B cell (primary cell): ENCODE measurements around the gene RGS7. TPM values are rescaled to one million over a fixed set of nuclear protein-coding genes. Genes with fewer than 3 reads are reported as not detected.

Experiments
- ATAC-seq: fragments of 200-7000 bp; cut with Tn5 transposase; one replicate; pipeline ENCODE4 v1.10.0; 2021; ENCODE audit warnings: low read depth, mild to moderate bottlenecking, moderate number of reproducible peaks, moderate library complexity
- CTCF ChIA-PET: fragments of 350-600 bp; sonication (Branson Sonifier 250); formaldehyde crosslinking; loops from one replicate; lab custom pipeline; 2021; ENCODE audit warnings: antibody characterized with exemption, inconsistent platforms; lab: Charles Lee
- POLR2A ChIA-PET: fragments of 350-600 bp; sonication (Branson Sonifier 250); formaldehyde crosslinking; loops from one replicate; lab custom pipeline; 2021; ENCODE audit warnings: antibody characterized with exemption; lab: Charles Lee
- DNase-seq: peaks from one replicate; pipeline ENCODE4 v3.0.0; 2013
- H2AFZ ChIP-seq: 2 replicates; pipeline ENCODE4 v1.6.1; 2012; ENCODE audit warnings: mild to moderate bottlenecking, low read depth, low read length; ENCODE audit not compliant: insufficient read depth, poor library complexity, severe bottlenecking
- H3K27ac ChIP-seq, 2 donors: 1 replicate in 1 of 2; 2 replicates in 1 of 2; pipeline ENCODE4 v1.5.1; 2012 to 2013; ENCODE audit warnings: low read length in 2 of 2, mild to moderate bottlenecking in 2 of 2, moderate library complexity in 1 of 2
- H3K27me3 ChIP-seq, 4 experiments: fragments of 200-600 bp in 1 of 4; sonication (generic) in 1 of 4; replicated peaks in 1 of 4; 1 replicate in 2 of 4; 2 replicates in 2 of 4; pipeline versions ENCODE4 v1.6.1 to v1.7.0; 2013 to 2016; ENCODE audit warnings: low read length in 3 of 4, mild to moderate bottlenecking in 2 of 4, mixed read lengths in 1 of 4, moderate library complexity in 1 of 4; ENCODE audit not compliant: insufficient read depth in 4 of 4, control insufficient read depth in 3 of 4; ENCODE audit errors: control extremely low read depth in 1 of 4
- H3K36me3 ChIP-seq, 2 experiments: replicated peaks in 1 of 2; 1 replicate in 1 of 2; 2 replicates in 1 of 2; pipeline versions ENCODE4 v1.6.1 to v1.7.1; 2013; ENCODE audit warnings: low read length in 1 of 2; ENCODE audit not compliant: insufficient read depth in 2 of 2, control insufficient read depth in 1 of 2; ENCODE audit errors: control extremely low read depth in 1 of 2, extremely low read depth in 1 of 2
- H3K4me1 ChIP-seq, 2 donors: fragments of 200-600 bp in 1 of 2; sonication (generic) in 1 of 2; 1 replicate in 1 of 2; 2 replicates in 1 of 2; pipeline versions ENCODE4 v1.5.1 to v1.6.1; 2013 to 2017; ENCODE audit warnings: low read length in 2 of 2; ENCODE audit not compliant: control insufficient read depth in 2 of 2, insufficient read depth in 2 of 2
- H3K4me2 ChIP-seq: replicated peaks from 2 replicates; pipeline ENCODE3; 2012; ENCODE audit warnings: mild to moderate bottlenecking, low read depth, low read length; ENCODE audit not compliant: poor library complexity, severe bottlenecking
- H3K4me3 ChIP-seq, 5 experiments: fragments of 200-600 bp in 1 of 5; sonication (generic) in 1 of 5; 1 replicate in 3 of 5; 2 replicates in 2 of 5; pipeline versions ENCODE4 v1.5.1 to v1.7.0; 2011 to 2016; ENCODE audit warnings: low read length in 4 of 5, mild to moderate bottlenecking in 4 of 5, low read depth in 2 of 5, control low read depth in 1 of 5, moderate library complexity in 1 of 5; ENCODE audit not compliant: insufficient read depth in 1 of 5; ENCODE audit errors: control extremely low read depth in 1 of 5, extremely low read depth in 1 of 5
- H3K79me2 ChIP-seq: fragments of 200-600 bp; sonication (generic); one replicate; pipeline ENCODE4 v1.6.0; 2016; ENCODE audit warnings: low read length; ENCODE audit not compliant: control insufficient read depth, insufficient read depth
- H3K9ac ChIP-seq: fragments of 200-600 bp; sonication (generic); 2 replicates; pipeline ENCODE4 v1.6.1; 2017; ENCODE audit warnings: mild to moderate bottlenecking, low read length, moderate library complexity
- H3K9me3 ChIP-seq, 3 donors: one replicate each; pipeline versions ENCODE4 v1.6.1 to v1.7.1; 2013; ENCODE audit warnings: low read length in 2 of 3; ENCODE audit not compliant: control insufficient read depth in 2 of 3, insufficient read depth in 1 of 3; ENCODE audit errors: control extremely low read depth in 1 of 3
- H4K20me1 ChIP-seq: 2 replicates; pipeline ENCODE4 v1.6.0; 2012; ENCODE audit warnings: mild to moderate bottlenecking, low read length; ENCODE audit not compliant: insufficient read depth, control insufficient read depth, poor library complexity, severe bottlenecking
- H3K27ac Mint-ChIP-seq: one replicate; pipeline ENCODE4 v1.8.0; 2021; ENCODE audit warnings: mixed read lengths
- H3K27me3 Mint-ChIP-seq: one replicate; pipeline ENCODE4 v1.8.0; 2021; ENCODE audit warnings: mixed read lengths
- H3K4me1 Mint-ChIP-seq: one replicate; pipeline ENCODE4 v1.8.0; 2021; ENCODE audit warnings: mixed read lengths
- H3K4me3 Mint-ChIP-seq: one replicate; pipeline ENCODE4 v1.8.0; 2021; ENCODE audit warnings: mixed read lengths
- H3K9me3 Mint-ChIP-seq: one replicate; pipeline ENCODE4 v1.8.0; 2022; ENCODE audit warnings: mixed read lengths; ENCODE audit not compliant: insufficient read depth
- CTCF ChIP-seq: fragments of 200-600 bp; IDR thresholded peaks from one replicate; pipeline ENCODE4 v1.8.0; 2022; ENCODE audit warnings: antibody characterized with exemption, mild to moderate bottlenecking
- EZH2 ChIP-seq: IDR thresholded peaks from 2 replicates; pipeline ENCODE4 v1.6.1; 2012; ENCODE audit warnings: borderline replicate concordance, low read depth, mild to moderate bottlenecking, moderate library complexity, low read length; ENCODE audit not compliant: insufficient read depth, poor library complexity, severe bottlenecking
- WGBS: methylation state at CpG from one replicate; pipeline ENCODE4 v1.1.5; 2013; ENCODE audit warnings: missing lambda C conversion rate; ENCODE audit not compliant: insufficient coverage; 5-methylcytosine and 5-hydroxymethylcytosine counted together
- intact Hi-C: fragments of 100-400 bp; cut with micrococcal nuclease; formaldehyde crosslinking; loops from one replicate; pipeline ENCODE4 v1.10.0; 2022
- polyA plus RNA-seq: library from polyadenylated mRNA; depleted of rRNA; stranded (reverse); fragments of >200 nt; gene quantifications from 2 replicates; pipeline ENCODE4 v1.2.3, GENCODE V29; 2012
- total RNA-seq, 2 donors: library from RNA; stranded (reverse); fragments of 120-200 nt in 1 of 2; gene quantifications; 1 replicate in 1 of 2; 2 replicates in 1 of 2; pipeline versions ENCODE4 v1.2.3 to v1.2.4, GENCODE V29; 2013 to 2022

Gene RGS7
- total and polyA plus RNA-seq, 2 donors (not counting 1 experiment from before 2014, with no cell fraction given), result 0.15 to 1.8 TPM

DNA sequence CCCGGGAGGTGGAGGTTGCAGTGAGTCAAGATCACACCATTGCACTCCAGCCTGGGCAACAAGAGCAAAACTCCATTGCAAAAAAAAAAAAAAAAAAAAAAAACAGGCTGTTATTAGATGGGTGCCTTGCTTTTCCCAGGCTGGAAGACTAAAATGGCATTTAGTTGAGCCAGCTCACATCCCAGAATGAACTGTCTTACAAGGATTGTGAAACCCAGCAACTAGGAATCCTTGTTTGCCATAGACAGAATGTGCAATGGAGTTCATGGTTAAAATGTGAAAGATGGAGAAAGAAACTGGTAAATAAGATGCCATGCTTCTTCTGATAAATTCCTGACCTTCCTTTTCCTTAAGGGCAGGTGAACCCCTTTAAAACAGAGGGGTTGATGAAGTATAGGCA, 529.2 kb downstream of the RGS7 start:
- Histone ChIP-seq H3K4me3 (no peak overlapping the region), H2AFZ (no peak overlapping the region), H3K79me2 (no peaks in the 10 kb centered on the region), H4K20me1 (no peaks in the 10 kb centered on the region), H3K9me3 (peaks cover 0 to 5% (median 0%) of the 10 kb centered on the region in 3 donors), H3K4me2 (no peak overlapping the region), H3K27ac (no peak overlapping the region), H3K9ac (no peak overlapping the region), H3K4me1 (no peaks in the 10 kb centered on the region), H3K36me3 (no peaks in the 10 kb centered on the region), H3K27me3 (no peaks in the 10 kb centered on the region)
- no peaks in the 10 kb centered on the region for H3K9me3 Mint-ChIP-seq
- H3K4me3 Mint-ChIP-seq, result no peak overlapping the region
- ChIA-PET CTCF (no interaction called here), POLR2A (no interaction called here)
- no peaks in the 10 kb centered on the region for H3K27me3 Mint-ChIP-seq
- H3K27ac Mint-ChIP-seq, result no peak overlapping the region
- DNase-seq (no peak), ATAC-seq (no peak)
- no CpG with 5 or more reads among the region's 1 CpG for WGBS
- TF ChIP-seq CTCF (no peak), EZH2 (no peak)
- intact Hi-C loops, result no loop called here
- no peaks in the 10 kb centered on the region for H3K4me1 Mint-ChIP-seq

DNA sequence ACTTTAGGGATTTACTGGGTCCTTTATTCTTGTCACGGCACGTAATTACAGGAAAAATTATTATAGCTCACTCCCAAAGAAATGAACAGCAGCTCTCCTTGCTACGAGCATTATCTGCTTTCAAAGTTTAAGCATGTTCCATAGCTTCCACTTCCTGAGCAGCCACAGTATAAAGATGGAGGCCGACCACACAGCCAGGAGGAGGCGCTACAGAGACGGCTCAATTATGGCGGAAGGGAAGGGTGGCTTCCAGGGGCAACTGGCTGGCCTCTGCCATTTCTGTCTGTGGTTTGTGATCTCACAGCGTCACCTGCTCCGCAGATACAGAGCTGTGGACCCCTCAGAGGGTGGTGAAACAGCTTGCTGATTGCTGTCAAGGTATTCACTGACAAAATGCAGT, 532.8 kb downstream of the RGS7 start:
- H3K27ac ChIP-seq, result no peak overlapping the region
- ChIA-PET POLR2A (no interaction called here), CTCF (no interaction called here)
- H3K4me2 ChIP-seq, result no peak overlapping the region
- H3K4me1 Mint-ChIP-seq, result no peaks in the 10 kb centered on the region
- ATAC-seq (no peak), DNase-seq (no peak)
- no peaks in the 10 kb centered on the region for H3K36me3 ChIP-seq
- H4K20me1 ChIP-seq, result no peaks in the 10 kb centered on the region
- intact Hi-C loops, result no loop called here
- H3K9me3 Mint-ChIP-seq, result peaks cover 7% of the 10 kb centered on the region
- no peaks in the 10 kb centered on the region for H3K79me2 ChIP-seq
- WGBS, result 92% methylated on average over 9 of the region's 9 CpGs
- H3K27me3 Mint-ChIP-seq, result no peaks in the 10 kb centered on the region
- no peak overlapping the region for H3K27ac Mint-ChIP-seq
- H3K9ac ChIP-seq, result no peak overlapping the region
- no peak overlapping the region for H2AFZ ChIP-seq
- TF ChIP-seq CTCF (no peak), EZH2 (no peak)
- H3K4me3 Mint-ChIP-seq, result no peak overlapping the region
- H3K4me3 ChIP-seq, result no peak overlapping the region
- no peaks in the 10 kb centered on the region for H3K27me3 ChIP-seq
- no peaks in the 10 kb centered on the region for H3K4me1 ChIP-seq
- H3K9me3 ChIP-seq, result peaks cover 0 to 12% (median 0%) of the 10 kb centered on the region in 3 donors
